OCI-LY3 (cell line): ENCODE data around the gene MICALL1.

Source experiments
- H2AFZ ChIP-seq: fragments of 200-600, 300-600 bp; shearing (Covaris generic); 2 replicates; pipeline ENCODE4 v1.6.0; 2014; ENCODE audit warnings: antibody characterized with exemption, low read depth, low read length
- H3K27ac ChIP-seq: fragments of 200-600, 300-600 bp; sonication (generic); 2 replicates; pipeline ENCODE4 v1.5.1; 2014; ENCODE audit warnings: mild to moderate bottlenecking, low read length, moderate library complexity, mixed read lengths
- H3K27me3 ChIP-seq: fragments of 200-600, 300-600 bp; sonication (generic); 2 replicates; pipeline ENCODE4 v1.6.1; 2014; ENCODE audit warnings: low read depth, low read length, mixed read lengths
- H3K36me3 ChIP-seq: fragments of 200-600, 300-600 bp; sonication (generic); replicated peaks from 2 replicates; pipeline ENCODE3; 2014; ENCODE audit warnings: low read depth, low read length, mixed read lengths
- H3K4me1 ChIP-seq: fragments of 300-600, 200-600 bp; sonication (generic); 2 replicates; pipeline ENCODE4 v1.6.1; 2014; ENCODE audit warnings: low read length, mixed read lengths
- H3K4me2 ChIP-seq: fragments of 200-600, 300-600 bp; sonication (generic); 2 replicates; pipeline ENCODE4 v1.6.1; 2014; ENCODE audit warnings: low read length, mixed read lengths
- H3K4me3 ChIP-seq: fragments of 300-600, 200-600 bp; sonication (generic); 2 replicates; pipeline ENCODE4 v1.5.1; 2014; ENCODE audit warnings: antibody characterized with exemption, mild to moderate bottlenecking, low read length, moderate library complexity
- H3K79me2 ChIP-seq: fragments of 300-600, 200-600 bp; shearing (Covaris generic); 2 replicates; pipeline ENCODE4 v1.6.1; 2014; ENCODE audit warnings: mild to moderate bottlenecking, low read length, mixed read lengths
- H3K9ac ChIP-seq: fragments of 300-600, 200-600 bp; shearing (Covaris generic); 2 replicates; pipeline ENCODE4 v1.6.0; 2014; ENCODE audit warnings: mild to moderate bottlenecking, low read length, moderate library complexity
- H3K9me3 ChIP-seq: fragments of 200-600, 300-600 bp; shearing (Covaris generic); 2 replicates; pipeline ENCODE4 v1.6.1; 2014; ENCODE audit warnings: low read length, mixed read lengths; ENCODE audit not compliant: insufficient read depth
- H4K20me1 ChIP-seq: fragments of 200-600, 300-600 bp; sonication (generic); 2 replicates; pipeline ENCODE4 v1.6.1; 2016; ENCODE audit warnings: low read length, mixed read lengths; ENCODE audit not compliant: insufficient read depth
- EZH2phosphoT487 ChIP-seq: fragments of 200-600 bp; shearing (Covaris generic); IDR thresholded peaks from 2 replicates; pipeline ENCODE4 v1.6.1; 2018; ENCODE audit warnings: antibody characterized with exemption, mixed run types, low read depth
- TF ChIP-seq, protein P1 (sequence below): fragments of 200-600, 300-600 bp; sonication (generic); IDR thresholded peaks from 2 replicates; pipeline ENCODE4 v1.5.1; 2014; ENCODE audit warnings: antibody characterized with exemption, low read length, low read depth

MICALL1 gene

DNA sequence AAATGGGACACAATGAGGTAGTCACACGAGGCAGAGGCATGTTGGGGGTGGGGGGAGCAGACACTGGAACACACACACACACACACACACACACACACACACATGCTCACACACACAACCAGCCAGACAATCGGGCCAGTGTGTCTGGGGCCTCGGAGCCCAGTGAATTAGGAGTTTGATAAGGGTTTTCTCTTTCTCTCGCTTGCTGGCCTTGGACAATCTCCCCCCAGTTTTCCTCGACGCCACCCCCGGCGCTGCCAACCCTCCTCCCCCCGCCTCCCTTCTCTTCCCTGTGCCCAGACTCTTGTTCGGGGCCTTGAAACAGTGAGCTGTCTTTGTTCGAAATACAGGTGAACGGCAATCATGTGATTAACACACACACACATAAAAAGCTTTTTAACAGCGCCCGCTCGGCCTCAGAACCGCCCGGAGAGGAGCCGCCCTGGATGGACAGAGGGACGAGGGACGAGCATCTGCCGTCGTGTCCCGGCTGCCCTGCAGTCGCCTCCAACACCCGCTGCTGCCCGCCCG is 79.7 kb downstream of the MICALL1 start:
- Histone ChIP-seq H3K9ac (no peak overlapping the region), H3K4me3 (no peak overlapping the region), H2AFZ (no peak overlapping the region), H3K79me2 (no peaks in the 10 kb centered on the region), H3K4me2 (no peak overlapping the region), H4K20me1 (no peaks in the 10 kb centered on the region), H3K27me3 (no peaks in the 10 kb centered on the region), H3K27ac (no peak overlapping the region), H3K36me3 (no peaks in the 10 kb centered on the region), H3K9me3 (no peaks in the 10 kb centered on the region), H3K4me1 (no peaks in the 10 kb centered on the region)
- TF ChIP-seq EZH2phosphoT487 = no peak
- TF ChIP-seq, protein P1, sequence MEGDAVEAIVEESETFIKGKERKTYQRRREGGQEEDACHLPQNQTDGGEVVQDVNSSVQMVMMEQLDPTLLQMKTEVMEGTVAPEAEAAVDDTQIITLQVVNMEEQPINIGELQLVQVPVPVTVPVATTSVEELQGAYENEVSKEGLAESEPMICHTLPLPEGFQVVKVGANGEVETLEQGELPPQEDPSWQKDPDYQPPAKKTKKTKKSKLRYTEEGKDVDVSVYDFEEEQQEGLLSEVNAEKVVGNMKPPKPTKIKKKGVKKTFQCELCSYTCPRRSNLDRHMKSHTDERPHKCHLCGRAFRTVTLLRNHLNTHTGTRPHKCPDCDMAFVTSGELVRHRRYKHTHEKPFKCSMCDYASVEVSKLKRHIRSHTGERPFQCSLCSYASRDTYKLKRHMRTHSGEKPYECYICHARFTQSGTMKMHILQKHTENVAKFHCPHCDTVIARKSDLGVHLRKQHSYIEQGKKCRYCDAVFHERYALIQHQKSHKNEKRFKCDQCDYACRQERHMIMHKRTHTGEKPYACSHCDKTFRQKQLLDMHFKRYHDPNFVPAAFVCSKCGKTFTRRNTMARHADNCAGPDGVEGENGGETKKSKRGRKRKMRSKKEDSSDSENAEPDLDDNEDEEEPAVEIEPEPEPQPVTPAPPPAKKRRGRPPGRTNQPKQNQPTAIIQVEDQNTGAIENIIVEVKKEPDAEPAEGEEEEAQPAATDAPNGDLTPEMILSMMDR = no peak

DNA sequence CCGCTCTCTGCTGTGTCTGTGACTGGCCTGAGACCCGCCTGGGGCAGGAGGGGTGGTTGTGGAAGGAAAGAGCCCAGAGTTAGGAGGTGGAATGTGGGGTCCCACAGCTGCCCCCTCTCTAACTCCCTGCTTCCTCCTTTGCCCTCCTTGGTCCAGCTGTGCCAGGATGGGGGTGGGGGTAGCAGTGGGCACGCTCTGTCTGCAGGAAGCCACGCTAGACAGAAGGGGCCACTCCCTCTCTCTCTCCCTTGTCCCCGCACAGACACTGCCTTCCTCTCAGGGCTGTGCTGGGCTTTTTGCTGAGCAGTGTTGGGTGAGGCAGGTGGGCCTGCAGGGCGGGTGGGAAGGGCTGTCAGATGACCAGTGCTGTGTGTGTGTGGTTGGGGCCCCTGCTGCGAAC is 80.3 kb downstream of the MICALL1 start:
- H3K79me2 ChIP-seq = no peaks in the 10 kb centered on the region
- H3K27ac ChIP-seq = no peak overlapping the region
- H4K20me1 ChIP-seq = no peaks in the 10 kb centered on the region
- no peak overlapping the region for H2AFZ ChIP-seq
- H3K9ac ChIP-seq = no peak overlapping the region
- no peaks in the 10 kb centered on the region for H3K4me1 ChIP-seq
- H3K36me3 ChIP-seq = no peaks in the 10 kb centered on the region
- H3K4me2 ChIP-seq = no peak overlapping the region
- TF ChIP-seq, protein P1 = no peak
- no peak for TF ChIP-seq EZH2phosphoT487
- H3K27me3 ChIP-seq = no peaks in the 10 kb centered on the region
- no peak overlapping the region for H3K4me3 ChIP-seq
- H3K9me3 ChIP-seq = no peaks in the 10 kb centered on the region

DNA sequence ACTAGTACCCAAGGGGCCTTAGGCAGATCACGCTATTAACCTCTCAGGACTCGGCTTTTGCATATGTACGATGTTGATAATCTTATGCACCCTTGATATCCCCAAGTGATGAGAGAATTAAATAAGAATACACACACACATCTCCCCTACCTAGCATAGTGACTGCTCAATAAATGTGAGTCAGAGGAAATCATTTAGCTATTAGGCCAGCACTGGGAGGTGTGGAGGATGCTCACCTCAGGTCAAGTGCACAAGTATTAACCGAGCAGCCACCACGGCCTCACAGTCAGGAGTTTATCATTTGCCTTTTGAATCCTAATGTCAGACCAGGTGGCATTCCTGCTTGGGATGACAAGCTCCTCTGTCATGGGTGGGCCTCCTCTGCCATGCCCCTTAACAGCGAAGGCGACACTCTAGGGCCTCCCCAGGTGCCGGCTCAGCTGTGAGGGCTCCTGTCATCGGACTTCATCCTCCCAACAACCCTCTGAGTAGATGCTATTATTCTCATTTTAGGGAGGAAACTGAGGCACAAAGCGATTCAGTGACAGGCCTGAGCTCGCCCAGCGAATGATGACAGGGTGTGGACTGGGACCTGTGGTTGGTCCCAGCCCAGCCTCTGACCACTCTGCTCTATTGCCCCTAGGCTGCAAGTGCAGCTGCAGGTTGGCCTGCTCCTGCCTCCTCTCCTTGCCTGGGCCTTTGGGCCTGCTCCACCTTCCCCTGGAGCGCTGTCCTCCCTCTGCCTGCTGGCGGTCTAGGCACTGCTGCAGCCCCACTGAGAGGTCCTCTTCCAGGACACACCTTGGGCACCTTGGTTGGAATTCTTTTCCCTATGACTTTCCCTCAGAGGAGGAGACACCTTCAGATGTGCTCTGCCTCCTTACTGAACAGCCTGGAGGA is 83.3 kb downstream of the MICALL1 start:
- Histone ChIP-seq H3K9me3 (no peaks in the 10 kb centered on the region), H4K20me1 (no peaks in the 10 kb centered on the region), H2AFZ (no peak overlapping the region), H3K79me2 (no peaks in the 10 kb centered on the region), H3K36me3 (no peaks in the 10 kb centered on the region), H3K9ac (no peak overlapping the region), H3K4me1 (no peaks in the 10 kb centered on the region), H3K27ac (no peak overlapping the region), H3K4me3 (no peak overlapping the region), H3K27me3 (no peaks in the 10 kb centered on the region), H3K4me2 (no peak overlapping the region)
- TF ChIP-seq, protein P1 = no peak
- no peak for TF ChIP-seq EZH2phosphoT487

DNA sequence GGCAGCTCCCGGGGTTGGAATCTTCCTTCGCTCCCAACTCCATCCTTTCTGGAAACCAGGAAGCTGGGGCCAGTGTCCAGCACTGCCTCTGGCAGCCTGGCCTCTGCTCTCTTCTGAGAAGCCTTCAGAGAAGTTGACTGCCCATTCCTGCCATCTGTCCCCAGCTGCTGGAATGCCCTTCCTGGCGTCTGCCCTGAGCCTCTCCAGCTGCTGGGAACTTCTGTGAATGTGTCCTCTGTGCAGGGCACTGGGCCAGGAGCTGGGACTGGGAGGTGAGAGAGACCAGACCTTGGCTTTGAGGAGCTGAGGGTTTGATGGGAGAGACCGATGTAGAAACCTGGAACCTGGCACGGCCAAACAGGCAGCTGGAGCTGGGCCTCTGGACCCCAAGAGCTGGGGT is 84.2 kb downstream of the MICALL1 start:
- H3K36me3 ChIP-seq = no peaks in the 10 kb centered on the region
- no peaks in the 10 kb centered on the region for H3K4me1 ChIP-seq
- no peaks in the 10 kb centered on the region for H3K9me3 ChIP-seq
- no peak for TF ChIP-seq EZH2phosphoT487
- TF ChIP-seq, protein P1 = no peak
- no peak overlapping the region for H3K4me2 ChIP-seq
- H3K79me2 ChIP-seq = no peaks in the 10 kb centered on the region
- H3K9ac ChIP-seq = no peak overlapping the region
- no peak overlapping the region for H3K27ac ChIP-seq
- H2AFZ ChIP-seq = no peak overlapping the region
- H4K20me1 ChIP-seq = no peaks in the 10 kb centered on the region
- H3K27me3 ChIP-seq = no peaks in the 10 kb centered on the region
- H3K4me3 ChIP-seq = no peak overlapping the region
